Gastrocnemius medialis (tissue), 4 donors: ENCODE data around the gene PTPRF.

Experiments used
- CTCF ChIP-seq, 5 experiments: fragments of 450-650 bp in 3 of 5; fragments of 200-600 bp in 2 of 5; sonication (generic) in 2 of 5; IDR thresholded peaks in 4 of 5; conservative IDR thresholded peaks in 1 of 5; 1 replicate in 4 of 5; 2 replicates in 1 of 5; pipeline ENCODE4 v1.5.1; 2016 to 2019; ENCODE audit warnings: antibody characterized with exemption in 5 of 5, mild to moderate bottlenecking in 3 of 5, moderate library complexity in 3 of 5
- POLR2A ChIP-seq, 2 donors: fragments of 450-650 bp; IDR thresholded peaks; one replicate each; pipeline ENCODE4 v1.6.1; 2017; ENCODE audit warnings: antibody characterized with exemption in 2 of 2, mild to moderate bottlenecking in 2 of 2, moderate library complexity in 2 of 2

GRCh38 chr1:43588592-43588991 lies 57.9 kb downstream of the PTPRF start:
- TF ChIP-seq CTCF (IDR thresholded peaks at IDR 0.05 in 4 of 5, conservative IDR thresholded peaks at IDR 0.05 in 1 of 5) = no peak
- TF ChIP-seq POLR2A (IDR thresholded peaks at IDR 0.05) = no peak
